ENCODE measurements around the gene TDRD9.

GRCh38 chr14:104066279-104066678 lies 138.0 kb downstream of the TDRD9 start:
- TF ChIP-seq, protein P1, sequence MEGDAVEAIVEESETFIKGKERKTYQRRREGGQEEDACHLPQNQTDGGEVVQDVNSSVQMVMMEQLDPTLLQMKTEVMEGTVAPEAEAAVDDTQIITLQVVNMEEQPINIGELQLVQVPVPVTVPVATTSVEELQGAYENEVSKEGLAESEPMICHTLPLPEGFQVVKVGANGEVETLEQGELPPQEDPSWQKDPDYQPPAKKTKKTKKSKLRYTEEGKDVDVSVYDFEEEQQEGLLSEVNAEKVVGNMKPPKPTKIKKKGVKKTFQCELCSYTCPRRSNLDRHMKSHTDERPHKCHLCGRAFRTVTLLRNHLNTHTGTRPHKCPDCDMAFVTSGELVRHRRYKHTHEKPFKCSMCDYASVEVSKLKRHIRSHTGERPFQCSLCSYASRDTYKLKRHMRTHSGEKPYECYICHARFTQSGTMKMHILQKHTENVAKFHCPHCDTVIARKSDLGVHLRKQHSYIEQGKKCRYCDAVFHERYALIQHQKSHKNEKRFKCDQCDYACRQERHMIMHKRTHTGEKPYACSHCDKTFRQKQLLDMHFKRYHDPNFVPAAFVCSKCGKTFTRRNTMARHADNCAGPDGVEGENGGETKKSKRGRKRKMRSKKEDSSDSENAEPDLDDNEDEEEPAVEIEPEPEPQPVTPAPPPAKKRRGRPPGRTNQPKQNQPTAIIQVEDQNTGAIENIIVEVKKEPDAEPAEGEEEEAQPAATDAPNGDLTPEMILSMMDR (IDR thresholded peaks at IDR 0.05), result no peak
- no peak for TF ChIP-seq POLR2A (IDR thresholded peaks at IDR 0.05)
